ENCODE measurements around the gene MEX3D.

DNA sequence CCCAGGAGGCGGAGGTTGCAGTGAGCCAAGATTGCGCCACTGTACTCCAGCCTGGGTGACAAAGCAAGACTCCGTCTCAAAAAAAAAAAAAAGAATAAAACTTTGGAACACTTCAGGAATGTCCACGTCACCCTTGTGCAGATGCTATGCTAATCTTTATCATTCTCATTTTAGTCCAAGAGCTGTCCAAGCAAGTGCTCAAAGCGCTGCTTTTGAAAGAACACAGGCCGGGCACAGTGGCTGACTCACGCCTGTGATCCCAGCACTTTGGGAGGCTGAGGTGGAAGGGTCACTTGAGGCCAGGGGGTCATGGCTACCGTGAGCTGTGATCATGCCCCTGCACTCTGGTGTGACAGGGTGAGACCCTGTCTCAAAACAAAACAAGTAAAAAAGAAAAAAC, 48.3 kb upstream of the MEX3D start:
- TF ChIP-seq ARNTL (CRISPR knock-in tag; IDR thresholded peaks at IDR 0.05; ENCODE audit: borderline replicate concordance, low read depth) (no peak), ISL1 (CRISPR knock-in tag; IDR thresholded peaks at IDR 0.05) (peak; percentile 58), PPARA (CRISPR knock-in tag; IDR thresholded peaks at IDR 0.05; ENCODE audit: borderline replicate concordance) (no peak), RARB (CRISPR knock-in tag; IDR thresholded peaks at IDR 0.05) (no peak), BACH2 (CRISPR knock-in tag; IDR thresholded peaks at IDR 0.05; ENCODE audit: borderline replicate concordance) (no peak), CSDC2 (CRISPR knock-in tag; IDR thresholded peaks at IDR 0.05) (no peak), TOX (CRISPR knock-in tag; IDR thresholded peaks at IDR 0.05; ENCODE audit: borderline replicate concordance) (no peak), ZC3H10 (CRISPR knock-in tag; IDR thresholded peaks at IDR 0.05) (no peak), ZNF565 (CRISPR knock-in tag; conservative IDR thresholded peaks at IDR 0.05; ENCODE audit: low read depth) (no peak)
- TF ChIP-seq, protein P1, sequence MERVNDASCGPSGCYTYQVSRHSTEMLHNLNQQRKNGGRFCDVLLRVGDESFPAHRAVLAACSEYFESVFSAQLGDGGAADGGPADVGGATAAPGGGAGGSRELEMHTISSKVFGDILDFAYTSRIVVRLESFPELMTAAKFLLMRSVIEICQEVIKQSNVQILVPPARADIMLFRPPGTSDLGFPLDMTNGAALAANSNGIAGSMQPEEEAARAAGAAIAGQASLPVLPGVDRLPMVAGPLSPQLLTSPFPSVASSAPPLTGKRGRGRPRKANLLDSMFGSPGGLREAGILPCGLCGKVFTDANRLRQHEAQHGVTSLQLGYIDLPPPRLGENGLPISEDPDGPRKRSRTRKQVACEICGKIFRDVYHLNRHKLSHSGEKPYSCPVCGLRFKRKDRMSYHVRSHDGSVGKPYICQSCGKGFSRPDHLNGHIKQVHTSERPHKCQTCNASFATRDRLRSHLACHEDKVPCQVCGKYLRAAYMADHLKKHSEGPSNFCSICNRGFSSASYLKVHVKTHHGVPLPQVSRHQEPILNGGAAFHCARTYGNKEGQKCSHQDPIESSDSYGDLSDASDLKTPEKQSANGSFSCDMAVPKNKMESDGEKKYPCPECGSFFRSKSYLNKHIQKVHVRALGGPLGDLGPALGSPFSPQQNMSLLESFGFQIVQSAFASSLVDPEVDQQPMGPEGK (CRISPR knock-in tag; IDR thresholded peaks at IDR 0.05; ENCODE audit: borderline replicate concordance) = no peak
- TF ChIP-seq, protein P2, sequence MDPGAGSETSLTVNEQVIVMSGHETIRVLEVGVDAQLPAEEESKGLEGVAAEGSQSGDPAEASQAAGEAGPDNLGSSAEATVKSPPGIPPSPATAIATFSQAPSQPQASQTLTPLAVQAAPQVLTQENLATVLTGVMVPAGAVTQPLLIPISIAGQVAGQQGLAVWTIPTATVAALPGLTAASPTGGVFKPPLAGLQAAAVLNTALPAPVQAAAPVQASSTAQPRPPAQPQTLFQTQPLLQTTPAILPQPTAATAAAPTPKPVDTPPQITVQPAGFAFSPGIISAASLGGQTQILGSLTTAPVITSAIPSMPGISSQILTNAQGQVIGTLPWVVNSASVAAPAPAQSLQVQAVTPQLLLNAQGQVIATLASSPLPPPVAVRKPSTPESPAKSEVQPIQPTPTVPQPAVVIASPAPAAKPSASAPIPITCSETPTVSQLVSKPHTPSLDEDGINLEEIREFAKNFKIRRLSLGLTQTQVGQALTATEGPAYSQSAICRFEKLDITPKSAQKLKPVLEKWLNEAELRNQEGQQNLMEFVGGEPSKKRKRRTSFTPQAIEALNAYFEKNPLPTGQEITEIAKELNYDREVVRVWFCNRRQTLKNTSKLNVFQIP (CRISPR knock-in tag; IDR thresholded peaks at IDR 0.05; ENCODE audit: borderline replicate concordance, low read depth) = no peak
- TF ChIP-seq, protein P3, sequence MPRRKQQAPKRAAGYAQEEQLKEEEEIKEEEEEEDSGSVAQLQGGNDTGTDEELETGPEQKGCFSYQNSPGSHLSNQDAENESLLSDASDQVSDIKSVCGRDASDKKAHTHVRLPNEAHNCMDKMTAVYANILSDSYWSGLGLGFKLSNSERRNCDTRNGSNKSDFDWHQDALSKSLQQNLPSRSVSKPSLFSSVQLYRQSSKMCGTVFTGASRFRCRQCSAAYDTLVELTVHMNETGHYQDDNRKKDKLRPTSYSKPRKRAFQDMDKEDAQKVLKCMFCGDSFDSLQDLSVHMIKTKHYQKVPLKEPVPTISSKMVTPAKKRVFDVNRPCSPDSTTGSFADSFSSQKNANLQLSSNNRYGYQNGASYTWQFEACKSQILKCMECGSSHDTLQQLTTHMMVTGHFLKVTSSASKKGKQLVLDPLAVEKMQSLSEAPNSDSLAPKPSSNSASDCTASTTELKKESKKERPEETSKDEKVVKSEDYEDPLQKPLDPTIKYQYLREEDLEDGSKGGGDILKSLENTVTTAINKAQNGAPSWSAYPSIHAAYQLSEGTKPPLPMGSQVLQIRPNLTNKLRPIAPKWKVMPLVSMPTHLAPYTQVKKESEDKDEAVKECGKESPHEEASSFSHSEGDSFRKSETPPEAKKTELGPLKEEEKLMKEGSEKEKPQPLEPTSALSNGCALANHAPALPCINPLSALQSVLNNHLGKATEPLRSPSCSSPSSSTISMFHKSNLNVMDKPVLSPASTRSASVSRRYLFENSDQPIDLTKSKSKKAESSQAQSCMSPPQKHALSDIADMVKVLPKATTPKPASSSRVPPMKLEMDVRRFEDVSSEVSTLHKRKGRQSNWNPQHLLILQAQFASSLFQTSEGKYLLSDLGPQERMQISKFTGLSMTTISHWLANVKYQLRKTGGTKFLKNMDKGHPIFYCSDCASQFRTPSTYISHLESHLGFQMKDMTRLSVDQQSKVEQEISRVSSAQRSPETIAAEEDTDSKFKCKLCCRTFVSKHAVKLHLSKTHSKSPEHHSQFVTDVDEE (CRISPR knock-in tag; IDR thresholded peaks at IDR 0.05) = no peak
- TF ChIP-seq, protein P4, sequence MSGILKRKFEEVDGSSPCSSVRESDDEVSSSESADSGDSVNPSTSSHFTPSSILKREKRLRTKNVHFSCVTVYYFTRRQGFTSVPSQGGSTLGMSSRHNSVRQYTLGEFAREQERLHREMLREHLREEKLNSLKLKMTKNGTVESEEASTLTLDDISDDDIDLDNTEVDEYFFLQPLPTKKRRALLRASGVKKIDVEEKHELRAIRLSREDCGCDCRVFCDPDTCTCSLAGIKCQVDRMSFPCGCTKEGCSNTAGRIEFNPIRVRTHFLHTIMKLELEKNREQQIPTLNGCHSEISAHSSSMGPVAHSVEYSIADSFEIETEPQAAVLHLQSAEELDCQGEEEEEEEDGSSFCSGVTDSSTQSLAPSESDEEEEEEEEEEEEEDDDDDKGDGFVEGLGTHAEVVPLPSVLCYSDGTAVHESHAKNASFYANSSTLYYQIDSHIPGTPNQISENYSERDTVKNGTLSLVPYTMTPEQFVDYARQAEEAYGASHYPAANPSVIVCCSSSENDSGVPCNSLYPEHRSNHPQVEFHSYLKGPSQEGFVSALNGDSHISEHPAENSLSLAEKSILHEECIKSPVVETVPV (CRISPR knock-in tag; IDR thresholded peaks at IDR 0.05) = no peak
